HG03108 (cell line): ENCODE results near the gene OR2W3.

Source experiments
- ATAC-seq: cut with Tn5 transposase; IDR thresholded peaks from one replicate; pipeline ENCODE4 v1.9.1; 2021; ENCODE audit warnings: moderate library complexity; ENCODE audit not compliant: unreplicated experiment

Gene OR2W3

DNA sequence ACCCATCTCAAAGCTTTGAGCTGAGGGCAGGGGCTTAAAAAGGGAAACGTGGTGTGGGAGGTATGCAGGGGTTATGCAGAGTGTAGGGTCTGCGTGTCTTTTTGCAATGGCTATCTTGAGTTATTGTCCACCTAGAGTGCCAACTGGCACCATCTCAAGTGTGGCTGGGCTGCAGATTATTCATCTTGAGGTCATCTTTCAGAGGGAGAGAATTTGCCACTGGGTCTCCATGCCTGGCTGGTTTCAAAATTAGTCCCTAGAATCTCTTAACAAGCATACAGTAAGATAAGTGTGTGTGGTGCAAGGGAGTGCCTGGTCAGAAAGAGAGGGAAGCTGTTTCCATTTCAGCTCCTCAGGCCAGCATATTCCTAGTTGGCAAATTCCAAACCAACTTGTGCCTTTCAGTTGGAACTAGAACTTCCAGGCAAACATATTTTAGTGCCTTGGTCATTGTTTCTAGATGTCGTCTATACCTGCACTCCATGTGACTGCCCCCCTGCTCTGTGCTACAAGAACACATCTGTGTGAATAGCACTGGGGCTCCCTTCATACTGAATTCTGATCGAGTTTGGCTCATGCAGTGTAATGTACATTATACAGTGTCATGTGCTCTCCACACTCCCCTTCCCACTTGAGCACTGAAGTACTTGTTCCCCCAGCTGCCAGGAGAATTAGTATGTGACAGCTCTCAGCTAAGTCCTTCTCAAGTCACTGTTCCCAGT lies 19.7 kb downstream of the OR2W3 start:
- ATAC-seq, result no peak

DNA sequence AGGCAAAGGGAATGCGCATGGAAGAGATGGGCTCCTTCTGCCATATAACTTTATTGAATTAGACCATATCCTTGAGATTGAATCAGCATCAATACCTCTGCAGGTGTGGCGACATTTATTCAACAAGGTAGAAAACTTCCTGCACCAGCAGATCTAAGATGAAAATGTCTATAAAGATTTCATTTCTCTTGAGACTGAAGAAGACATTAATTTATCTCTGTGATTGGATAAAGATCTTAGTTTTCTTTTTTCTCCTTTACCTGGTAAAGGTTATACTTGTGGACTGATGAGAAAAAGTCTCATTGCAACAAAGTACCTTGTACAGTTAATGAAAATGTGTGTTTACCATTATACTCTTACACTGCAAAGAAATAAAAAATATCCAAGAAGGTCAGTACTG lies 24.6 kb downstream of the OR2W3 start, which contains the start of gene OR2T8:
Gene OR2T8 (plus strand): TSS at position 301 of the 400 bp plus-strand sequence. CDS start 766 bp downstream, outside the sequence.
- no peak for ATAC-seq

DNA sequence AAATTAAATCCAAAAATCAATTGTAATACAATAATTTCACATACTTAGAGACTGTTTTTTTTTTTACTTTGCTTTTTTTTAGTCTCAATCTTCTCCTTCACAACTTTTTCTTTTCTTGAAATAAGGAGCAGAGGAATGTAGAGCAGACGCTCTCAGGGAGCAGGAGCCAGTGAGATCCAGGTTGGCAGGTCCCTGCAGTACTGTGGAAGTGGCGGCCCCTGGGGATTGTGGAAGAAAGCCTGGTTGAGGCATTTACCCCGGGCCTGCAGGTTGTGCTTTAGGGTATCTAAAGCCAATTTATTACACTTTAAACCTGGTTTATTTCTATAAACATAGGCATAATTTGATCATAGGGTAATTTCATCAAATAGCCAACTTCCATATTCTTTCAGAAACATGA lies 28.6 kb downstream of the OR2W3 start:
- ATAC-seq, result no peak

DNA sequence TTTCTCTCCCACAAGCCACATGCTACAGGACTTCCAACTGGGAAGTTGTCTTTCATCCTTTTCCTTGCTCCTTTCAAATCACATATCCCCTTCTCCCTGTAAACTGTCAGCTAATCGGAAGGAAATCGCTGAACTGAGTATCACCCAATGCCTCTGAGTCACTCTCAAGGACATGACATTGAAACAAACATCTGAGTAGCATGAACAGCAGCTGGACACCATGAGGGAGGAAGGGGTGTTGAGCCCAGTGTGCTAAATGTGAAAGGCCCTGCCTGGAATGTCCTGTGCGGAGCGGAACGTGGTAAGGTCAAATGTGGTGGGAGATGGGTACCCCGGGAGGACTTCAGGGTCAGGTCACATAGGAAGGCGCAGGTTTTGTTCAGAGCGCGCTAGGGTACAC lies 29.5 kb downstream of the OR2W3 start, which contains the start of gene OR2AJ1:
Gene OR2AJ1 (plus strand): TSS at position 22 of the 400 bp plus-strand sequence. CDS start 8,880 bp downstream, outside the sequence.
- ATAC-seq, result no peak

DNA sequence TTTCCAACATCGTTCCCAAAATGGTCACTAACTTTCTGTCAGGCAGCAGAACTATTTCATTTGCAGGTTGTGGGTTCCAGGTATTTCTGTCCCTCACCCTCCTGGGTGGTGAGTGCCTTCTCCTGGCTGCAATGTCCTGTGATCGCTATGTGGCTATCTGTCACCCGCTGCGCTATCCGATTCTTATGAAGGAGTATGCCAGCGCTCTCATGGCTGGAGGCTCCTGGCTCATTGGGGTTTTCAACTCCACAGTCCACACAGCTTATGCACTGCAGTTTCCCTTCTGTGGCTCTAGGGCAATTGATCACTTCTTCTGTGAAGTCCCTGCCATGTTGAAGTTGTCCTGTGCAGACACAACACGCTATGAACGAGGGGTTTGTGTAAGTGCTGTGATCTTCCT lies 38.6 kb downstream of the OR2W3 start:
- no peak for ATAC-seq

DNA sequence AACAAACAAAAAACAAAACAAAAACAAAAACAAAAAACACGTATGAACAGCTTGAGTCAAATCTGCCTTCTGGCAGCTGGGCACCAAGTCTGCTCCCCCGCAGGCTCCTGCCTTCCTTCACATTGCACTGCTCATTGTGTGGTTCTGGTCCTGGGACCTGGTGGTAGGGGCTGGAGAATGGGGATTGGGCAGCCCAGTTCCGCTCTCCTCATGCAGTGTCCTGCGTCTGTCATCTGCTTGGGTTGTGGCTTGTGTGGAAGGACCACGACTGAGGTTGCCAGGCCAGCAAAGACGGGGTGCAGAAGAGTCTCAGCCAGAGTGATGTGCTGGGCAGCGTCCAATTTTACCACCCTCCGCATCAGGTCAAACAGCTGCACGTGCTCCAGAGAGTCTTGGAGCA lies 40.4 kb downstream of the OR2W3 start:
- no peak for ATAC-seq

DNA sequence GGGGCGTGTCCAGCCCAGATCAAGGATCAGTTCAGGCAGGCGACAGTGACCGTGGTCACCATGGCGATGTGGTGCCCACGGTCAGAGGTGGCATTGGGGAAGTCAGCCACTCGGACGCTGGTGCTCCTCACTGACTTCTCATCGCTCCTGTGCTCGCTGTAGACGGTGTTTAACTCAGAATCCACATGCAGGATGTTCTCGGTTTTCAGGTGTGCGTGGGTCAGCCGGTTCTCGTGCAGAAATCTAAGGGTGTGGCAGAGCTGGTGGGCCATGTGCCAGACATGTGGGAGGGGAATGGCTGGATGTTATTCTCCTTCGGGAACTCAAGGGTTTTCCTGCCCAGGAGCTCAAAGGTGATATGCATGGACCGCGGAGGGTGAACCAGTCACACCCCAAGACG lies 41.0 kb downstream of the OR2W3 start:
- ATAC-seq, result no peak

DNA sequence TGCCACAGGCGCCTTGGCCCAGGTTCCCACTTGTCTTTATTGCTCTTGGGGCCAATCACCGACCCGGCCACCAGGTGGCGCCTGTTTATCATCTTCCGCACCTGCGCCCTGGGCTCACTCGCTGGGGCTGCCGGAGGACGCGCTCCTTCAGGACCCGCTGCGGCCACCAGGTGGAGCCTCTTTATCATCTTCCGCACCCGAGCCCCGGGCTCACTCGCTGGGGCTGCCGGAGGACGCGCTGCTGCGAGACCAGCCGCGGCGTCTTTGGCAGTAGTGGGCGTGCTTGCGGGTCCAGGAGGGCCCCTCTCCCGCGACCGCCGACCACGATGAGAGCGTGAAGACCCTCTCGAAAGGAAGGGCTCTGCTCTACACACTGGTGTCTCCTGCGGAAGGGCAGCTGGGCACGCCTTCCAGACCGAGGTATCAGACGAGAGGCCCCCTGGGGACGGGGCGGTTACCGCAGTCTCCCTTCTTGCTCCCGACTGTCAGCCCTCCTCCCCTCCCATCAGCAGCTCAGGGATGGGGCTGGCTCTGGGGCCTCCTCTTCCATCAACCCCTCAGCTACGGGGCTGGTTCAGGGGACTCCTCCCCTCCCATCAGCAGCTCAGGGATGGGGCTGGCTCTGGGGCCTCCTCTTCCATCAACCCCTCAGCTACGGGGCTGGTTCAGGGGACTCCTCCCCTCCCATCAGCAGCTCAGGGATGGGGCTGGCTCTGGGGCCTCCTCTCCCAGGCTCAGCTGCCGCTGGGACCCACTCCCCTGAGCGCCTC lies 41.8 kb downstream of the OR2W3 start:
- ATAC-seq, result peak; percentile 99

DNA sequence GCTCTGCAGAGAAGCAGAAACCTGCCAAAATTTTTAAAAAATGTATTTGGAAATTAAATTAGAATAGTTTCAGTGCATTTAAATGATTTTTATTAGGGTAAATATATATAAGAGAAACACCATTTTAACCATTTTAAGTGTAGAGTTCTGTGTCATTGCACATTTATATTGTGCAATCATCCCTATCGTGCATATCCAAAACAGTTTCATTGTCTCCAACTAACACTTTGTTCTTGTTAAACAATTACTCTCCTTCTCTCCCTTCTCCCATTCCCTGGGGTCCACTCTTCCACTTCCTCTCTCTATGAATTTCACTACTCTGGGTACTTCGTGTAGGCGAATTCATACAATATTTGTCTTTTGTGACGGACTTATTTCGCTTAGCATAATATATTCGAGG lies 47.2 kb downstream of the OR2W3 start:
- ATAC-seq, result no peak
